ENCODE data around the gene SLC24A4. TPM values are rescaled to one million over a fixed set of nuclear protein-coding genes. Genes with fewer than 3 reads are reported as not detected.

Gene SLC24A4
- total RNA-seq, 1 experiment from 2014 or later = not detected

- CTCF ChIA-PET = no interaction called here
Observed at GRCh38 chr14:92433407-92433806, 110.4 kb downstream of the SLC24A4 start.

DNA sequence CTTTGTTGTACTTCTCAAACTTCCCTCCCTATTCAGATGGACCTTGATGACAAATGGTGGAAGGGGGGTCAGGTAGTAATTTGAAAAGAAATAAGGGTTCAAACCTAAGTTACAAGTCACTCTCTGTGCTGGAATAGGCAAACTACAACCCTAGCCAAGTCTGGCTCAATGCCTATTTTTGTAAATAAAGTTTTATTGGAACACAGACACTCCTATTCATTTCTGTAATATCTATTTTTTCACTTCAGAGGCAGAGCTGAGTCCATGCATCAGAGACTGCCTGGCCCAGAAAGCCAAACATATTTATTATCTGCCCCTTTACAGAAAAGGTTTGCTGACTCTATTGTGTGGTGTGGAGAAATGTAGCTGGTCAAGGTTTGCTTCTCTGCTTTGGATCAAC, 112.2 kb downstream of the SLC24A4 start:
- intact Hi-C loops (cut with micrococcal nuclease; ENCODE audit: unreplicated experiment) = no loop called here
- CTCF ChIA-PET = no interaction called here
- no peak for DNase-seq
- peaks cover 2% of the 10 kb centered on the region for H3K9me3 Mint-ChIP-seq (ENCODE audit: low read depth, unreplicated experiment)
- TF ChIP-seq, protein P1, sequence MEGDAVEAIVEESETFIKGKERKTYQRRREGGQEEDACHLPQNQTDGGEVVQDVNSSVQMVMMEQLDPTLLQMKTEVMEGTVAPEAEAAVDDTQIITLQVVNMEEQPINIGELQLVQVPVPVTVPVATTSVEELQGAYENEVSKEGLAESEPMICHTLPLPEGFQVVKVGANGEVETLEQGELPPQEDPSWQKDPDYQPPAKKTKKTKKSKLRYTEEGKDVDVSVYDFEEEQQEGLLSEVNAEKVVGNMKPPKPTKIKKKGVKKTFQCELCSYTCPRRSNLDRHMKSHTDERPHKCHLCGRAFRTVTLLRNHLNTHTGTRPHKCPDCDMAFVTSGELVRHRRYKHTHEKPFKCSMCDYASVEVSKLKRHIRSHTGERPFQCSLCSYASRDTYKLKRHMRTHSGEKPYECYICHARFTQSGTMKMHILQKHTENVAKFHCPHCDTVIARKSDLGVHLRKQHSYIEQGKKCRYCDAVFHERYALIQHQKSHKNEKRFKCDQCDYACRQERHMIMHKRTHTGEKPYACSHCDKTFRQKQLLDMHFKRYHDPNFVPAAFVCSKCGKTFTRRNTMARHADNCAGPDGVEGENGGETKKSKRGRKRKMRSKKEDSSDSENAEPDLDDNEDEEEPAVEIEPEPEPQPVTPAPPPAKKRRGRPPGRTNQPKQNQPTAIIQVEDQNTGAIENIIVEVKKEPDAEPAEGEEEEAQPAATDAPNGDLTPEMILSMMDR (IDR thresholded peaks at IDR 0.05; ENCODE audit: unreplicated experiment) = no peak
- H3K36me3 Mint-ChIP-seq (ENCODE audit: insufficient read depth, unreplicated experiment) = no peaks in the 10 kb centered on the region
- no peaks in the 10 kb centered on the region for H3K4me1 Mint-ChIP-seq (ENCODE audit: low read depth, unreplicated experiment)
- peaks cover 29% of the 10 kb centered on the region for H3K27me3 Mint-ChIP-seq (ENCODE audit: unreplicated experiment)
- no peak overlapping the region for H3K4me3 Mint-ChIP-seq (ENCODE audit: low read depth, unreplicated experiment)
- H3K27ac Mint-ChIP-seq (ENCODE audit: unreplicated experiment) = no peak overlapping the region
- no TSS peak for BruUV-seq (replicated peaks)

More at GRCh38 chr14:92433407-92433806, 110.4 kb downstream of the SLC24A4 start:
- intact Hi-C loops (cut with micrococcal nuclease; ENCODE audit: unreplicated experiment) = no loop called here
- Mint-ChIP-seq H3K27ac (ENCODE audit: unreplicated experiment) (no peak overlapping the region), H3K9me3 (ENCODE audit: low read depth, unreplicated experiment) (peaks cover 2% of the 10 kb centered on the region), H3K4me1 (ENCODE audit: low read depth, unreplicated experiment) (no peaks in the 10 kb centered on the region), H3K4me3 (ENCODE audit: low read depth, unreplicated experiment) (no peak overlapping the region), H3K36me3 (ENCODE audit: insufficient read depth, unreplicated experiment) (no peaks in the 10 kb centered on the region), H3K27me3 (ENCODE audit: unreplicated experiment) (peaks cover 31% of the 10 kb centered on the region)
- DNase-seq = no peak
- TF ChIP-seq, protein P1 (IDR thresholded peaks at IDR 0.05; ENCODE audit: unreplicated experiment) = no peak
- BruUV-seq (replicated peaks) = no TSS peak

- H3K9me3 Mint-ChIP-seq (ENCODE audit: low read depth, unreplicated experiment) = peaks cover 2% of the 10 kb centered on the region
- peaks cover 21% of the 10 kb centered on the region for H3K27me3 Mint-ChIP-seq (ENCODE audit: unreplicated experiment)
- DNase-seq = no peak
- intact Hi-C loops (cut with micrococcal nuclease; ENCODE audit: unreplicated experiment) = no loop called here
- CTCF ChIA-PET = no interaction called here
- no peaks in the 10 kb centered on the region for H3K4me1 Mint-ChIP-seq (ENCODE audit: low read depth, unreplicated experiment)
- TF ChIP-seq, protein P1 (IDR thresholded peaks at IDR 0.05; ENCODE audit: unreplicated experiment) = no peak
- H3K4me3 Mint-ChIP-seq (ENCODE audit: low read depth, unreplicated experiment) = no peak overlapping the region
- H3K27ac Mint-ChIP-seq (ENCODE audit: unreplicated experiment) = no peak overlapping the region
- BruUV-seq (replicated peaks) = no TSS peak
- H3K36me3 Mint-ChIP-seq (ENCODE audit: insufficient read depth, unreplicated experiment) = no peaks in the 10 kb centered on the region
Observed at GRCh38 chr14:92436115-92436776, 113.3 kb downstream of the SLC24A4 start.

DNA sequence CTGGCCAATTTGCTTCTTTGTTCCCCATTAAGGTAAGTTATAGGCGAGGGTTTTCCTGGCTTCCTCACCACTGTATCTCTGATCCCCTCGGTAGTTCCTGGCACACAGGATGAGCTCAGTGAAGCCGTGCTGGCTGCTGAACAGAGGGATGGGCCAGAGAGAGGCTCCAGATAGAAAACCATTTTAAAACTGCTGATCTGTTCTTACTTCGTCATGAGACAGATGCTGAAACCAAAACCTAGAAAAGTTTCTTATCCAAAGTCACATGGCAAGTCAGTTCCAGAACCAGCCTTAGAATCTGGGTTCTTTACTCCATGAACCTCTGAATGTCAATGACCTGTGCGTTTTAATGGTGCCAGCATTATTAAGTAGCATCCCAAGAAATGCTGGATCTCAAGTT, 114.3 kb downstream of the SLC24A4 start:
- H3K4me1 Mint-ChIP-seq (ENCODE audit: low read depth, unreplicated experiment) = no peaks in the 10 kb centered on the region
- no peak overlapping the region for H3K4me3 Mint-ChIP-seq (ENCODE audit: low read depth, unreplicated experiment)
- DNase-seq = no peak
- intact Hi-C loops (cut with micrococcal nuclease; ENCODE audit: unreplicated experiment) = no loop called here
- H3K36me3 Mint-ChIP-seq (ENCODE audit: insufficient read depth, unreplicated experiment) = no peaks in the 10 kb centered on the region
- CTCF ChIA-PET = interaction anchor here (0.6 kb wide), 1 partner anchor 270 kb away, joined by 3 read pairs; no protein-coding TSS in a partner anchor
- TF ChIP-seq, protein P1 (IDR thresholded peaks at IDR 0.05; ENCODE audit: unreplicated experiment) = no peak
- peaks cover 16% of the 10 kb centered on the region for H3K27me3 Mint-ChIP-seq (ENCODE audit: unreplicated experiment)
- peaks cover 2% of the 10 kb centered on the region for H3K9me3 Mint-ChIP-seq (ENCODE audit: low read depth, unreplicated experiment)
- no TSS peak for BruUV-seq (replicated peaks)
- H3K27ac Mint-ChIP-seq (ENCODE audit: unreplicated experiment) = no peak overlapping the region
